ENCODE measurements around the gene PDCD6IP. TPM values are rescaled to one million over a fixed set of nuclear protein-coding genes. Genes with fewer than 3 reads are reported as not detected.

The PDCD6IP gene
- total and polyA plus RNA-seq, 2 donors (not counting 1 experiment from before 2014, with no cell fraction given): 99.4 to 146 TPM

DNA sequence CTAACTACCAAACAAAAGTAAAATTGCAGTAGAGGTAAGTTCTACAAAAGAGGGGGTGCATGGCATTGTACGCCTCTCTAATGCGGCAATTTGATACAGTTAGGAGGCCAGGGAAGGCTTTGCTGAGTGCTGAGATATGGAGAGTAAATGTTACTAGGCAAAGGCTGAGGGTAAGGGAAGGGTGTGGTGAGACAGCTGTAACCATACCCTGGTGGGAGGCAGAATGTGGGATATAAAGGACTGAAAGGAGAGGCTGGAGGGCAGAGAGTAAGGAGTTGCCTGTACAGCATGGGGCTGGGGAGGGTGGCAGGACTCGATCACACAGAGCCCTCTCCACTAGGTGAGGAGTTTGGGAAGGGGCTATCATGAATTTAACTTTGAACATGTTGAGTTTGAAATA lies 106.3 kb downstream of the PDCD6IP start:
- no peak for TF ChIP-seq EZH2 (IDR thresholded peaks at IDR 0.05; ENCODE audit: low read length, missing control alignments)
- TF ChIP-seq, protein P1, sequence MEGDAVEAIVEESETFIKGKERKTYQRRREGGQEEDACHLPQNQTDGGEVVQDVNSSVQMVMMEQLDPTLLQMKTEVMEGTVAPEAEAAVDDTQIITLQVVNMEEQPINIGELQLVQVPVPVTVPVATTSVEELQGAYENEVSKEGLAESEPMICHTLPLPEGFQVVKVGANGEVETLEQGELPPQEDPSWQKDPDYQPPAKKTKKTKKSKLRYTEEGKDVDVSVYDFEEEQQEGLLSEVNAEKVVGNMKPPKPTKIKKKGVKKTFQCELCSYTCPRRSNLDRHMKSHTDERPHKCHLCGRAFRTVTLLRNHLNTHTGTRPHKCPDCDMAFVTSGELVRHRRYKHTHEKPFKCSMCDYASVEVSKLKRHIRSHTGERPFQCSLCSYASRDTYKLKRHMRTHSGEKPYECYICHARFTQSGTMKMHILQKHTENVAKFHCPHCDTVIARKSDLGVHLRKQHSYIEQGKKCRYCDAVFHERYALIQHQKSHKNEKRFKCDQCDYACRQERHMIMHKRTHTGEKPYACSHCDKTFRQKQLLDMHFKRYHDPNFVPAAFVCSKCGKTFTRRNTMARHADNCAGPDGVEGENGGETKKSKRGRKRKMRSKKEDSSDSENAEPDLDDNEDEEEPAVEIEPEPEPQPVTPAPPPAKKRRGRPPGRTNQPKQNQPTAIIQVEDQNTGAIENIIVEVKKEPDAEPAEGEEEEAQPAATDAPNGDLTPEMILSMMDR (conservative IDR thresholded peaks at IDR 0.05 in 1 of 2, IDR thresholded peaks at IDR 0.05 in 1 of 2; ENCODE audit: low read depth in 1 of 2, low read length in 2 of 2): no peak
- no peaks in the 10 kb centered on the region for H3K4me1 ChIP-seq (ENCODE audit: control insufficient read depth, extremely low read depth, insufficient read depth, low read length)
- H2AFZ ChIP-seq (ENCODE audit: low read length): no peak overlapping the region
- no peak overlapping the region for H3K4me2 ChIP-seq (ENCODE audit: extremely low read depth, insufficient read depth, low read length)
- no peaks in the 10 kb centered on the region for H4K20me1 ChIP-seq (ENCODE audit: control insufficient read depth, extremely low read depth, insufficient read depth, low read length)
- DNase-seq (ENCODE audit: low read depth in 2 of 2): no peak
- no peaks in the 10 kb centered on the region for H3K9me3 ChIP-seq (ENCODE audit: control insufficient read depth, insufficient read depth, low read depth, low read length)
- no peak overlapping the region for H3K27ac ChIP-seq (ENCODE audit: insufficient read depth, low read length)
- no peak overlapping the region for H3K9ac ChIP-seq (ENCODE audit: insufficient read depth, low read length)
- H3K79me2 ChIP-seq (ENCODE audit: control insufficient read depth, insufficient read depth, low read length): no peaks in the 10 kb centered on the region
- no peak overlapping the region for H3K4me3 ChIP-seq (replicated peaks in 1 of 4; ENCODE audit: control extremely low read depth in 1 of 4, insufficient read depth in 1 of 4, low read depth in 3 of 4, low read length in 4 of 4)
- H3K36me3 ChIP-seq (ENCODE audit: control insufficient read depth, insufficient read depth, low read length): no peaks in the 10 kb centered on the region
- no peaks in the 10 kb centered on the region for H3K27me3 ChIP-seq (ENCODE audit: control insufficient read depth, insufficient read depth, low read length)

DNA sequence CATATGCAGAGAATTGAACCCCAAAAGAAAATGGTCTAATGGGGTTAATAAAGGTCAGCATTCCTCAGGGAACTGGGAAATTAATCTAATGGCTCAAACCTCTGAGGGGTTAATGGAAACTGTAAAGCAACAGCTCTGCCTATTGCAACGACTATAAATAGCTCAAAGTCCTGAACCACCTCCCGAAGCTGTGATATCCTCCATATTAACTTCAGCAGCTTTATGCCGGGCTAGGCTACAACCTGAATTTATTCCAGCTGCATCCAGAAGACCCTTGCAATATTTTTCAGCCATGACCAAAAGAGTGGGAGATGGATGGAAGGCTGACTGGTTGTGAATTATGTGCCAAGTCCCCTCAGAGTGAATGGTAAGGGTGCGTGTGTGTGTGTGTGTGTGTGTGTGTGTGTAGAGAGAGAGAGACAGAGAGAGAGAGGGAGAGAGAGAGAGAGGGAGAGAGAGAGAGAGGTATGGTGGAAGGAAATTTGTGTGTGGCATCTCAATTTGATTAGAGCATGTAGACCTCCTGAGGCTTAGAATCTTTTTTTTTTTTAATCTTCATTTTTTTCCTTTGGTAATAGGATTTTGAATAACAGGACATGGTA lies 109.9 kb downstream of the PDCD6IP start:
- no peaks in the 10 kb centered on the region for H3K4me1 ChIP-seq (ENCODE audit: control insufficient read depth, extremely low read depth, insufficient read depth, low read length)
- H3K9me3 ChIP-seq (ENCODE audit: control insufficient read depth, insufficient read depth, low read depth, low read length): no peaks in the 10 kb centered on the region
- no peak overlapping the region for H3K27ac ChIP-seq (ENCODE audit: insufficient read depth, low read length)
- H3K4me2 ChIP-seq (ENCODE audit: extremely low read depth, insufficient read depth, low read length): no peak overlapping the region
- H3K79me2 ChIP-seq (ENCODE audit: control insufficient read depth, insufficient read depth, low read length): no peaks in the 10 kb centered on the region
- no peaks in the 10 kb centered on the region for H4K20me1 ChIP-seq (ENCODE audit: control insufficient read depth, extremely low read depth, insufficient read depth, low read length)
- DNase-seq (ENCODE audit: low read depth in 2 of 2): no peak
- H3K9ac ChIP-seq (ENCODE audit: insufficient read depth, low read length): no peak overlapping the region
- H3K36me3 ChIP-seq (ENCODE audit: control insufficient read depth, insufficient read depth, low read length): no peaks in the 10 kb centered on the region
- no peak for TF ChIP-seq EZH2 (IDR thresholded peaks at IDR 0.05; ENCODE audit: low read length, missing control alignments)
- TF ChIP-seq, protein P1 (conservative IDR thresholded peaks at IDR 0.05 in 1 of 2, IDR thresholded peaks at IDR 0.05 in 1 of 2; ENCODE audit: low read depth in 1 of 2, low read length in 2 of 2): no peak
- H3K27me3 ChIP-seq (ENCODE audit: control insufficient read depth, insufficient read depth, low read length): no peaks in the 10 kb centered on the region
- no peak overlapping the region for H3K4me3 ChIP-seq (replicated peaks in 1 of 4; ENCODE audit: control extremely low read depth in 1 of 4, insufficient read depth in 1 of 4, low read depth in 3 of 4, low read length in 4 of 4)
- no peak overlapping the region for H2AFZ ChIP-seq (ENCODE audit: low read length)

DNA sequence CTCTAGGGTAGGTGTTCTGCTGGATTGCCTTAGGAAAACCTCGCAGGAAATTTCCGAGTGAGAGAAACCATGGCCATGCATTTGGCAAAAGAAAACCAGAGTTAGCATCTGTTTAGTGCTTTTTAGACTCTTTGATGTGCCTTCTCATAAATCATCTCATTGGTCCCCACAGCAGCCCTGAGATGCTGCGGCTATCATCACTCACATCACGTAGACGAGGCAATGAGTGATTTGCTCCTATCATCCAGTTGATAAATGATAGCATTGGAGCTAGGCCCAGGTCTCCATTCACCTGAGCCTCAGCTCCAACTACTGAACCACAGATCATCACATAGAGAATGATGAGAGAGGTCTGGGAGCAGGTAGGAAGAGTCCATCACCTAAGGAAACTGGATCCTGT lies 111.1 kb downstream of the PDCD6IP start:
- no peak overlapping the region for H3K4me3 ChIP-seq (replicated peaks in 1 of 4; ENCODE audit: control extremely low read depth in 1 of 4, insufficient read depth in 1 of 4, low read depth in 3 of 4, low read length in 4 of 4)
- DNase-seq (ENCODE audit: low read depth in 2 of 2): no peak
- no peaks in the 10 kb centered on the region for H3K79me2 ChIP-seq (ENCODE audit: control insufficient read depth, insufficient read depth, low read length)
- no peaks in the 10 kb centered on the region for H3K4me1 ChIP-seq (ENCODE audit: control insufficient read depth, extremely low read depth, insufficient read depth, low read length)
- H3K9ac ChIP-seq (ENCODE audit: insufficient read depth, low read length): no peak overlapping the region
- TF ChIP-seq, protein P1 (conservative IDR thresholded peaks at IDR 0.05 in 1 of 2, IDR thresholded peaks at IDR 0.05 in 1 of 2; ENCODE audit: low read depth in 1 of 2, low read length in 2 of 2): no peak
- no peak for TF ChIP-seq EZH2 (IDR thresholded peaks at IDR 0.05; ENCODE audit: low read length, missing control alignments)
- no peaks in the 10 kb centered on the region for H3K27me3 ChIP-seq (ENCODE audit: control insufficient read depth, insufficient read depth, low read length)
- H2AFZ ChIP-seq (ENCODE audit: low read length): no peak overlapping the region
- H3K4me2 ChIP-seq (ENCODE audit: extremely low read depth, insufficient read depth, low read length): no peak overlapping the region
- H3K36me3 ChIP-seq (ENCODE audit: control insufficient read depth, insufficient read depth, low read length): no peaks in the 10 kb centered on the region
- no peaks in the 10 kb centered on the region for H4K20me1 ChIP-seq (ENCODE audit: control insufficient read depth, extremely low read depth, insufficient read depth, low read length)
- H3K27ac ChIP-seq (ENCODE audit: insufficient read depth, low read length): no peak overlapping the region
- no peaks in the 10 kb centered on the region for H3K9me3 ChIP-seq (ENCODE audit: control insufficient read depth, insufficient read depth, low read depth, low read length)
